Measurements from ENCODE around the gene SMAD2. TPM values are rescaled to one million over a fixed set of nuclear protein-coding genes. Genes with fewer than 3 reads are reported as not detected.

Gene SMAD2
- total RNA-seq, 1 experiment from 2014 or later: 167 TPM

DNA sequence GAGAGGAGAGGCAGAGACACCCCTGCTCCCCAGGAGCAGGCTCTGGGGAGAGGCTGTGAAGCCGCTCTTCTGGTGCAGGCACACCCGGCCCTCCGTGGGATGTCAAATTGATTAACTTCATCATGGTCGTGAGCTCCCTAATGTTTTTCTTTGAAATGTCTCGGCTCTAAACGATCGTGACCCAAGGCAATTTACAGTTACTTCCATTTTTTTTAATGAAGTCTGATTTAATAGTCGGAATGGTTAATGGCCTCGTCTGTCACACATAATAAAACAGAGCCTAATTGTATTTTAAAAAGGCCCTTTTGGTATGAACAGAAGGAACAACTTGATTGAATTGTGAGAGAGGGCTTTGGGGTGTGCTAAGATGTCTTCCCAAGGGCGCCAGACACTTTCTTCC, 130.2 kb downstream of the SMAD2 start:
- intact Hi-C loops (cut with micrococcal nuclease): no loop called here
- no peaks in the 10 kb centered on the region for H3K4me1 Mint-ChIP-seq (ENCODE audit: insufficient read depth, unreplicated experiment)
- H3K36me3 Mint-ChIP-seq (ENCODE audit: insufficient read depth, unreplicated experiment): no peaks in the 10 kb centered on the region
- ChIA-PET CTCF (no interaction called here), POLR2A (no interaction called here)
- H3K27ac Mint-ChIP-seq (ENCODE audit: low read depth, unreplicated experiment): no peak overlapping the region
- TF ChIP-seq, protein P1, sequence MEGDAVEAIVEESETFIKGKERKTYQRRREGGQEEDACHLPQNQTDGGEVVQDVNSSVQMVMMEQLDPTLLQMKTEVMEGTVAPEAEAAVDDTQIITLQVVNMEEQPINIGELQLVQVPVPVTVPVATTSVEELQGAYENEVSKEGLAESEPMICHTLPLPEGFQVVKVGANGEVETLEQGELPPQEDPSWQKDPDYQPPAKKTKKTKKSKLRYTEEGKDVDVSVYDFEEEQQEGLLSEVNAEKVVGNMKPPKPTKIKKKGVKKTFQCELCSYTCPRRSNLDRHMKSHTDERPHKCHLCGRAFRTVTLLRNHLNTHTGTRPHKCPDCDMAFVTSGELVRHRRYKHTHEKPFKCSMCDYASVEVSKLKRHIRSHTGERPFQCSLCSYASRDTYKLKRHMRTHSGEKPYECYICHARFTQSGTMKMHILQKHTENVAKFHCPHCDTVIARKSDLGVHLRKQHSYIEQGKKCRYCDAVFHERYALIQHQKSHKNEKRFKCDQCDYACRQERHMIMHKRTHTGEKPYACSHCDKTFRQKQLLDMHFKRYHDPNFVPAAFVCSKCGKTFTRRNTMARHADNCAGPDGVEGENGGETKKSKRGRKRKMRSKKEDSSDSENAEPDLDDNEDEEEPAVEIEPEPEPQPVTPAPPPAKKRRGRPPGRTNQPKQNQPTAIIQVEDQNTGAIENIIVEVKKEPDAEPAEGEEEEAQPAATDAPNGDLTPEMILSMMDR (IDR thresholded peaks at IDR 0.05; ENCODE audit: unreplicated experiment): no peak
- no peaks in the 10 kb centered on the region for H3K9me3 Mint-ChIP-seq (ENCODE audit: unreplicated experiment)
- H3K27me3 Mint-ChIP-seq (ENCODE audit: insufficient read depth, unreplicated experiment): peaks cover 25% of the 10 kb centered on the region
- no peak for DNase-seq (ENCODE audit: unreplicated experiment)
- no TSS peak for BruUV-seq (replicated peaks)
- no peak overlapping the region for H3K4me3 Mint-ChIP-seq (ENCODE audit: unreplicated experiment)

DNA sequence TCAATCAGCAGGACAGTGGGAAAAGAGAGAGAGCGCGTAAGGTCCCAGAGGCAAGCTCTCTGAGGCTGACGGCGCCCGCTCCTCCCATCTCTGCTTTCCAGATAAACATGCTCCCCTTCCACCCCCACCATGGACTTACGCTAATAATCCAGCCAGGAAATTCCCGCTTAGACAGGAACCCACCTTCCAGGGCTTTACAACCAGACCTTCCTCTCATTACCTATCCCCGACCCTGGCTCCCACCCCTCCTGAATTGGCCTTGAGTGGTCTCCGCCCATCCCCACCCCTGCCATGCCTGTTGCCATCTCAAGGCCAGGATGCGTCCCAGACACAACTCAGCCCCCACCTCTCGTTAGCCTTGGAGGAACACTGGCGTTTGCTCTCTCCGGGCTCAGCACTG, 131.1 kb downstream of the SMAD2 start:
- CTCF ChIA-PET: no interaction called here
- H3K4me1 Mint-ChIP-seq (ENCODE audit: insufficient read depth, unreplicated experiment): no peaks in the 10 kb centered on the region

DNA sequence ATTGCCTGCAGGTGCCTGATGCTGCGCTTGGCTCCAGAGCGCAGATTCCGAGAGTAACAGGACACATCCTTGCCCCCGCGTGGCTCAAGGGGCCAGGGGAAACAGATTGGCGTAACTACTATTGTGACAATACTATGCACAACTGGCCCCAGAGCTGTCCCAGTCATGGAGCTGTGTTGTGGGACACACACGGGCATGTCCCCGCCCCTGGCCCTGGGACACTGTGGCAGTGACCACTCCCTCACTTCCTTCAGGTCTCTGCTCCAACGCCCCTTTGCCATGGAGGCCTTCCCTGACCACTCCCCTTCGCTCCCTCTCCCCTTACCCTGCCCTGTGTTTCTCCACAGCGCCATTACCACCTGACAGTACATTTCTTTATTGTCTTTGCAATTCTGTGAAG, 132.1 kb downstream of the SMAD2 start:
- CTCF ChIA-PET: no interaction called here
- H3K4me3 Mint-ChIP-seq (ENCODE audit: unreplicated experiment): no peak overlapping the region
- peaks cover 20% of the 10 kb centered on the region for H3K27me3 Mint-ChIP-seq (ENCODE audit: insufficient read depth, unreplicated experiment)
- no peaks in the 10 kb centered on the region for H3K4me1 Mint-ChIP-seq (ENCODE audit: insufficient read depth, unreplicated experiment)
- no peak overlapping the region for H3K27ac Mint-ChIP-seq (ENCODE audit: low read depth, unreplicated experiment)
- BruUV-seq (replicated peaks): no TSS peak
- TF ChIP-seq, protein P1 (IDR thresholded peaks at IDR 0.05; ENCODE audit: unreplicated experiment): no peak
- intact Hi-C loops (cut with micrococcal nuclease): no loop called here
- DNase-seq (ENCODE audit: unreplicated experiment): no peak
- H3K36me3 Mint-ChIP-seq (ENCODE audit: insufficient read depth, unreplicated experiment): no peaks in the 10 kb centered on the region
- H3K9me3 Mint-ChIP-seq (ENCODE audit: unreplicated experiment): no peaks in the 10 kb centered on the region
- POLR2A ChIA-PET: no interaction called here

More for the DNA sequence above, 131.1 kb downstream of the SMAD2 start:
- H3K9me3 Mint-ChIP-seq (ENCODE audit: unreplicated experiment): no peaks in the 10 kb centered on the region
- DNase-seq (ENCODE audit: unreplicated experiment): no peak
- peaks cover 20% of the 10 kb centered on the region for H3K27me3 Mint-ChIP-seq (ENCODE audit: insufficient read depth, unreplicated experiment)
- intact Hi-C loops (cut with micrococcal nuclease): no loop called here
- no TSS peak for BruUV-seq (replicated peaks)
- no peaks in the 10 kb centered on the region for H3K36me3 Mint-ChIP-seq (ENCODE audit: insufficient read depth, unreplicated experiment)
- POLR2A ChIA-PET: no interaction called here
- no peak overlapping the region for H3K27ac Mint-ChIP-seq (ENCODE audit: low read depth, unreplicated experiment)
- TF ChIP-seq, protein P1 (IDR thresholded peaks at IDR 0.05; ENCODE audit: unreplicated experiment): no peak
- no peak overlapping the region for H3K4me3 Mint-ChIP-seq (ENCODE audit: unreplicated experiment)

DNA sequence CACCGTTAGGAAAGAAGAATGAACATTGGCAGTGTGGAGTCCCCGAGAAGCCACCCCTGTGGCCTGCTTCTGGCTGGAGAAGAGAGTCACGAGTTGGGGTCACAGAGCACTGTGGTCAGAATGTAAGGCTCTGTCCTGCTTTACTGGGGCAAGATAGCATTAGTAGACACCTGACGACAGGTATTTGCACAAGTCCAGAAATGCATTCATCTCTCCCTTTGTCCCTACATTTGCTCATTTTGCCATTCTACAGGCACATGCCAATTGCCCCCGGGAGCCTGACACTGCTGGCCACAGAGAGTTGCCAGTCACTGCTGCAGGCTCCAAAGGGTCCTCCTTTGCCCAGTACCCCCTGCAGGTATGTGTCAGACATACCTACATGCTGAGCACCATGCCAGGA, 133.3 kb downstream of the SMAD2 start:
- H3K9me3 Mint-ChIP-seq (ENCODE audit: unreplicated experiment): no peaks in the 10 kb centered on the region
- H3K27ac Mint-ChIP-seq (ENCODE audit: low read depth, unreplicated experiment): no peak overlapping the region
- ChIA-PET CTCF (interaction anchor here (0.8 kb wide), 1 partner anchor 24 kb away, joined by 3 read pairs; no protein-coding TSS in a partner anchor), POLR2A (no interaction called here)
- TF ChIP-seq, protein P1 (IDR thresholded peaks at IDR 0.05; ENCODE audit: unreplicated experiment): no peak
- no TSS peak for BruUV-seq (replicated peaks)
- no peaks in the 10 kb centered on the region for H3K4me1 Mint-ChIP-seq (ENCODE audit: insufficient read depth, unreplicated experiment)
- intact Hi-C loops (cut with micrococcal nuclease): no loop called here
- no peak for DNase-seq (ENCODE audit: unreplicated experiment)
- H3K4me3 Mint-ChIP-seq (ENCODE audit: unreplicated experiment): no peak overlapping the region
- H3K36me3 Mint-ChIP-seq (ENCODE audit: insufficient read depth, unreplicated experiment): no peaks in the 10 kb centered on the region
- H3K27me3 Mint-ChIP-seq (ENCODE audit: insufficient read depth, unreplicated experiment): peaks cover 16% of the 10 kb centered on the region
